G401 (cell line): ENCODE results near the gene KAZN. TPM values are rescaled to one million over a fixed set of nuclear protein-coding genes. Genes with fewer than 3 reads are reported as not detected.

Experiments used
- DNase-seq: peaks from one replicate; pipeline ENCODE4 v3.0.0-alpha.2; 2015; ENCODE audit warnings: low spot score
- in situ Hi-C: cut with HindIII; loops from 2 replicates; pipeline ENCODE4 v1.10.0; 2016; ENCODE audit warnings: low sequenced_read_pairs, mixed read lengths
- total RNA-seq: library from RNA; depleted of rRNA; stranded (reverse); fragments of >200 nt; shearing (Covaris generic); gene quantifications from 2 replicates; pipeline ENCODE4 v1.2.3, GENCODE V29; 2014

KAZN gene
- total RNA-seq, 1 experiment from 2014 or later: 9.8 TPM

GRCh38 chr1:14580986-14581385, 17.5 kb upstream of the KAZN start:
- in situ Hi-C loops: no loop called here
- DNase-seq: no peak

- no peak for DNase-seq
- in situ Hi-C loops: no loop called here
Observed at GRCh38 chr1:14583788-14584187, 14.7 kb upstream of the KAZN start.

GRCh38 chr1:14585728-14586127, 12.8 kb upstream of the KAZN start:
- in situ Hi-C loops: no loop called here

GRCh38 chr1:14590411-14591180, 7.9 kb upstream of the KAZN start:
- in situ Hi-C loops: no loop called here
- DNase-seq: no peak

More at GRCh38 chr1:14585728-14586127, 12.8 kb upstream of the KAZN start:
- DNase-seq: no peak

- in situ Hi-C loops: no loop called here
- no peak for DNase-seq
Observed at GRCh38 chr1:14591600-14591999, 6.9 kb upstream of the KAZN start.

GRCh38 chr1:14592004-14592631, 6.4 kb upstream of the KAZN start:
- in situ Hi-C loops: no loop called here
- DNase-seq: no peak

- in situ Hi-C loops: no loop called here
Observed at GRCh38 chr1:14593302-14593701, 5.2 kb upstream of the KAZN start.

GRCh38 chr1:14594045-14594444, 4.4 kb upstream of the KAZN start:
- no peak for DNase-seq
- in situ Hi-C loops: no loop called here

More at GRCh38 chr1:14593302-14593701, 5.2 kb upstream of the KAZN start:
- no peak for DNase-seq

- in situ Hi-C loops: no loop called here
- no peak for DNase-seq
Observed at GRCh38 chr1:14596591-14596990, 1.9 kb upstream of the KAZN start.

- peak; percentile 79 for DNase-seq
- in situ Hi-C loops: no loop called here
Observed at GRCh38 chr1:14597343-14598006, 1.0 kb upstream of the KAZN start.

GRCh38 chr1:14598007-14598497, 433 bp upstream of the KAZN start:
- peak; percentile 68 for DNase-seq
- in situ Hi-C loops: no loop called here

- in situ Hi-C loops: no loop called here
- peak; percentile 51 for DNase-seq
Observed at GRCh38 chr1:14599183-14599791, 802 bp downstream of the KAZN start.

- in situ Hi-C loops: no loop called here
- no peak for DNase-seq
Observed at GRCh38 chr1:14599800-14600199, 1.3 kb downstream of the KAZN start.

- peak; percentile 74 for DNase-seq
- in situ Hi-C loops: no loop called here
Observed at GRCh38 chr1:14600405-14601112, 2.1 kb downstream of the KAZN start.

- DNase-seq: peak; percentile 87
Observed at GRCh38 chr1:14602136-14602535, 3.7 kb downstream of the KAZN start.

GRCh38 chr1:14603645-14604044, 5.2 kb downstream of the KAZN start:
- DNase-seq: peak; percentile 76
- in situ Hi-C loops: no loop called here

More at GRCh38 chr1:14602136-14602535, 3.7 kb downstream of the KAZN start:
- in situ Hi-C loops: no loop called here

- DNase-seq: peak; percentile 53
- in situ Hi-C loops: no loop called here
Observed at GRCh38 chr1:14604414-14604813, 5.9 kb downstream of the KAZN start.

- in situ Hi-C loops: no loop called here
Observed at GRCh38 chr1:14605945-14606344, 7.5 kb downstream of the KAZN start.

GRCh38 chr1:14606632-14607031, 8.1 kb downstream of the KAZN start:
- peak; percentile 60 for DNase-seq
- in situ Hi-C loops: no loop called here

More at GRCh38 chr1:14605945-14606344, 7.5 kb downstream of the KAZN start:
- DNase-seq: no peak
